T-helper 22 cell (primary cell): ENCODE measurements around the gene ARID1B.

Experiments used
- DNase-seq: peaks from one replicate; pipeline ENCODE4 v3.0.0-alpha.2; 2020; ENCODE audit warnings: low read depth

The ARID1B gene

DNA sequence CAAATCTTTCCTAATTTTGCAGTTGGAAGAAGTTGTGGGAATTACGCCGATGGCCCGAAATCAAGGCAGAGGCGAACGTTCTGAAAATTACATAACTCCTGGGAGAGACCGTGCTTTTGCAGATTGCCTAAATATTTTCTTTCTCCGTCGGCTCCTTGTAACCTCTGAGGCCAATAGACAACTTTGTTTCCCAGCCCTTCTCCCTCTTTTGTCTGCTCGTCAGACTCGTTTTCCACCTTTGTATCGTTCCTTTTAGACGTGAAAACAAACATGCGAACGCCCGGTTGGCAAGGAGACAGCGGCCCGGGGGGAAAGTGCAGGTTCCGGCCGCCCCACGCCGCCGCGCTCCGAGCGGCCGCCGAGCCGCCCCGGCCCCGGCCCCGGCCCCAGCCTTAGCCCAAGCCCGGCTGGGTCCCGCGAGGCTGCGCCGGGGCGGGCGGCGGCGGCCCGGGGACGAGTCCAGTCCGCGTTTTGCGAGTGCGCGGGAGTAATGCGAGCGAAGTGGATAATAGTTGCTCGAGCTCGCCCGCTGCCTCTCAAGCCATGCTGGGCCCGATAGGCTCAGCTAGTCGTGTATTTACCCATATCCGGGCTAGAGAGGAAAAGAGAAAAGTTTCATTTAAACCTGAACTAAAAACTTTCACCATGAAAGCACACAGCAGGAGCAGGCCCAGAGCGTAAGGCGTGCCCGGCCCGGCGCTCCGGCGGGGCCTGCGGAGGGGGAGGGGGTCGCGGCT lies at the start of gene ARID1B:
Gene ARID1B, plus strand, starts transcription at position 539 of the 737 bp plus-strand sequence. CDS start 303 bp downstream, outside the sequence.
- peak; percentile 74 for DNase-seq

DNA sequence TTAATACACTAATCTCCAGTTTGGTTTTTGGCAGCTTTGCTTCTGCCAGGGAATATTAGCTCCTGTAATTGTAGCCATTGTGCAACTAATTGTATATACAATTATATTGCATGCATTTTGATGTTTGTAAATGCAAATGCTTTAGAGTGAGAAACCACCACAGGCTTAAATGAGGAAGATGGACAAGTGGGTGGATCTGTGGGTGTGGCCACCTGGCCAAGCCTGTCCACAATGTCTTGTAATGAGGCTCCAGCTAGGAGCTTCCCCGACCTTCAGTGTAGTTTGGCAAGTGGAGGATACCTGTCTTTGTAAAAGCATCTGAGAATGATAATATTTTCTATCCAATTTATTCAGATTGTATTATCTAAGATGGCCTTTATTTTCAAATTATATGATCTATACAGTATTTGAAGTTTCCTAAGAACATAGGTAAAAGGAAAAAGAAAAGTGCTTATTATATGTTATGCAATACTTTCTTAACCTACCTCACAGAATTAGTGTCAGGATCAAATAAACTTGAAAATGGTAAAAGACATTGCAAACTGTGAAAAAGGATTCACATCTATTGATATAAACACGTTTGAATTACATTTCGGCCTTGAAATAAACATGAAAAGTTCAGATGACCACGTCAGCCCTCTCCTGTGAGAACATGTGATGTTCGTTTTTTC lies 49.3 kb upstream of the ARID1B start:
- DNase-seq, result no peak

DNA sequence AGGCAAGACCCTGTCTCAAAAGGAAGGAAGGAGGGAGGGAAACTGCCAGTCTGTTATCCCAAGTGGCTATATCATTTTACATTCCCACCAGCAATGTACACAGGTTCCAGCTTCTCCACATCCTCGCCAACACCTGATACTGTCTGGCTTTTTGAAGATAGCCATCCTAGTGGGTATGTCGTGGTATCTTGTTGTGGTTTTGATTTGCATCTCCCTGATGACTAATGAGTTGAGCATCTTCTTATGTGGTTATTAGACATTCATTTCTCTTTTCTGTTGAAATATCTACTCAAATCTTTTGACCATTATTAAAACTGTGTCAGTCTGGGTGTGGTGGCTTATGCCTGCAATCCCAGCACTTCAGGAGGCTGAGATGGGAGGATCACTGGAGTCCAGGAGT lies 47.9 kb upstream of the ARID1B start:
- DNase-seq, result no peak

DNA sequence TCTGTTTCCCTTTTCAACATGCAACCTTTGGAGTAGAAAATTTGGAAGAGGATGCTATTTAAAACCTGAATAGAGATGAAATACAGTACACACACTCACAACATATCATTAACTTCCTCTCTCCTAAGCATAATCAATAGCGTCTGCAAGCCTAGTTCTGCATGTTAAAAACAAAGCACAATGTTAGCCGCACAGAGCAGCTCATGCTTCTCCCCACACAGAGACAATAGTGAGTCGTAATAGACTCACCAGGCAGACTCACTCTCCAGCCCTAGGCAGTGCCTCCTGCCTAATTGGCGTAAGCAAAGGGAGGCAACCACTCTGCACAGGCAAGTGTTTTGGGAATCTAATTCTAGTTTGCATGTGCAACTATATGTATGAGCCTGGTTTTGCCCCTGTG lies 45.8 kb upstream of the ARID1B start:
- no peak for DNase-seq

DNA sequence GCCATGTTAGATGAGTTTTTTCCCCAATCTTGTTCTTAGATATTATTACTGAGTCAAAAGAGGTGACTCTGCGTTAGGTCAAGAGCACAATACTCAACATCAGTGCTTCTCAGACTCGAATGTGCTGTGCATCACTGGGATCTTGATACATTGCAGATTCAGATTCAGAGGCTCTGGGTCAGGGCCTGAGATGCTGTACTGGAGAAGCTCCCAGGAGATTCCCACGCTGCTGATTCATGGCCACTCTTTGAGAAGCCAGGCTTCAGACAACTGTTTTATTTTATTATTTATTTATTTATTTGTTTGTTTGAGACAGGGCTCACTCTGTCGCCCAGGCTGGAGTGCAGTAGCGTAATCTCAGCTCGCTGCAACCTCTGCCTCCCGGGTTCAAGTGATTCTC lies 41.4 kb upstream of the ARID1B start:
- DNase-seq, result no peak

DNA sequence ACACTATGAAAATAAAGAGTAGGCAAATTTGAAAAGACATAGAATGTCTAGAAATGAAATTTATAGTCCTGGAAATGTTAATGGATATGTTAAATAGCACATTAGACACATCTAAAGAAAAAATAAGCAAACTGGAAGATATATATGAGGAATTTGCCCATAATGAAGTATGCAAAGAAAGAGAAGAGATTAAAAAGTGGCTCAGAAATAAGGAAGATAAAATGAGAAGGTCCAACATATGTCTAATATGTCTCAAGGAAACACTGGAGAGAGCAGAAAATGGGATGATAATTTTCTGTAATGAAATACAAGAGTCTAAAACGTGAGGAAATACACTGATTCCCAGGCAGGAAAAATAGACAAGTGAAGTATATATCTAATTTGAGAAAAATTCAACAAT lies 36.6 kb upstream of the ARID1B start:
- no peak for DNase-seq

DNA sequence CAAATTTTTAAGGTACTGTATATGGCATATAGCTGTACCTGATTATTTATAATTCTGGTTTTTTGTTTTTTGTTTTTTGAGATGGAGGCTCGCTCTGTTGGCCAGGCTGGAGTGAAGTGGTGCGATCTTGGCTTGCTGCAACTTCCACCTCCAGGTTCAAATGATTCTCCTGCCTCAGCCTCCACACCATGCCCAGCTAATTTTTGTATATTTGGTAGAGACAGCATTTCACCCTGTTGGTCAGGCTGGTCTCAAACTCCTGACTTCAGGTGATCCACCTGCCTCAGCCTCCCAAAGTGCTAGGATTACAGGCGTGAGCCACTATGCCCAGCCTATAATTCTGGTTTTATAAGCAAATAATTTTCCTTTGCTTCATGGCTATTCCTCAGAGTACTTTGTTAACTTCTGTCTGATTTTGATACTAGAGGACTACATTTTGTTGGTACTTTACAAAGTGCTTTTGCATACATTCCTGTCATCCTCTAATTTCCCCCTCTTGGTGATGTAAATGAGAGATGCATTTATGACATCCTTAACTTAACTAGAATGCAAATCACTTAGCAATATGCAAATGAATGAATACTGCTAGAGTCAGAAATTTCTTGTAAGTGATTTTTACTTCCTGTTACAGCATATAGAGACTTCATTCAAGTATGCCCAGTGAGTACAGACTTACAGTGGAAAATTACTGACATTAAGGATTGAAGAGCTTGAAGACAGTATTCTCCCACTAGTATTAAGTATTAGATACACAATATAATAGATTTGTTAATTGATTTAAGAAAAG lies 35.7 kb upstream of the ARID1B start:
- no peak for DNase-seq

DNA sequence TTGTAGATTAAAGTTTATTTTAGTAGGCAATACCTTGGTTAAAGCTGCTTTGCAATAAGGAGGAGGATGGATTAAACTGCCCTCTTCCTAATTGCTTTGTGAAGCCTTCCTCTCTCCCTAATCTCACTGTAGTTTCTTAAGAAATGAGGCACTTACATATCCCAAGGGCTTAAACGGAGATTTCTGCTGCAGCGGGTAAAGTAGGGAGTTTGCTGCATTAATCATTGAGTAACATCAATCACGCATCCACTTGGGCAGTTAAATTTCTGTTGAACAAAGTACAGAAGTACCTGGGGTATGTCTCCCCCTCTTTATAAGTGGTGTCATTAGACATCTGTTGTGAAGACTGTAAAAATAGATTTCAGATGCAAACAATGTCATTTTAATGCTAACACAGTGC lies 29.5 kb upstream of the ARID1B start:
- no peak for DNase-seq

DNA sequence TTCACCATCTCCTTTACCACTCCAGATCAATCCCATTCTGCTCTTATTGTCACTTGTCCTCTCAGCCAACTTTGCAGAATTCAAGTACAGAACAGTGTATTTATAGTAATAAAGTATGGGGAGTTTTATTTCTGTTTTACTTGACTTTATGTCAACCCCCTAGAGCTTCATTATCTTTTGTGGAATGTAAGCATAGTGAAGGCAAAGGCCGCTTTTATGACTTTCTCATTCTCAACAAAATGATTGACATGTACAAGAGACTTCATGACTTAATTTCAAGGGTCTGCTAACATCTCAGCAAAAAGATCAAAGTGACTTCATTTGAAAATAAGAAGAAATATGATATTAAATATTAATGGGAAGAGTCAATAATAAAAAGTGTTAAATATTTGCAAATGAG lies 28.7 kb upstream of the ARID1B start:
- DNase-seq, result no peak

DNA sequence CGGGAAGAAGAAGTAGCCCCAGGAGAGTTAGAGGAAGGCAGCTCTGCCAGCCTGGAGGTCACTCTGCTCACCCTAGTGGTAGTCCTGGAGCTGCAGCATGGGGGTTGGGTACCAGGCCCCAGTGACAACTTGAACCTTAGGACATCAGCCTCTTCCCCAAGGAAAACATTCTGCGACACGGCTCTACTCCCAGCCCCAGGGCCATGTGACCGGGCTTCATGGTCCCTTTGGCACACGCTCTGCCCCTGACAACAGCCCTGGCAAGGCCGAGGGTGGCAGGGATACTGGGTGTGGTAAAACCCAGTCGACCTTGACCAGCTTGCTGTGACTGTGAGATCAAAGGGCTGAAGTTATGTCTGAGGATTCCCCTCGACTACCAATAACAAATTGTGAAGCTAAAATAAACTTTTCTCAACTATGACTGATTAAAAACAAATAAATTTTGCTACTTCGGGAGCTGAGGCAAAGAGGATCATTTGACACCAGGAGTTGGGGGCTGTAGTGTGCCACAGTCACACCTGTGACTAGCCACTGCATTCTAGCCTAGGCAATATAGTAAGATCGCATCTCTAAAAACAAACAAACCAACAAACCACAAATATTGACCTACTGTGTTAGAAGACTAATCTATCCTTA lies 24.4 kb upstream of the ARID1B start:
- DNase-seq, result no peak

DNA sequence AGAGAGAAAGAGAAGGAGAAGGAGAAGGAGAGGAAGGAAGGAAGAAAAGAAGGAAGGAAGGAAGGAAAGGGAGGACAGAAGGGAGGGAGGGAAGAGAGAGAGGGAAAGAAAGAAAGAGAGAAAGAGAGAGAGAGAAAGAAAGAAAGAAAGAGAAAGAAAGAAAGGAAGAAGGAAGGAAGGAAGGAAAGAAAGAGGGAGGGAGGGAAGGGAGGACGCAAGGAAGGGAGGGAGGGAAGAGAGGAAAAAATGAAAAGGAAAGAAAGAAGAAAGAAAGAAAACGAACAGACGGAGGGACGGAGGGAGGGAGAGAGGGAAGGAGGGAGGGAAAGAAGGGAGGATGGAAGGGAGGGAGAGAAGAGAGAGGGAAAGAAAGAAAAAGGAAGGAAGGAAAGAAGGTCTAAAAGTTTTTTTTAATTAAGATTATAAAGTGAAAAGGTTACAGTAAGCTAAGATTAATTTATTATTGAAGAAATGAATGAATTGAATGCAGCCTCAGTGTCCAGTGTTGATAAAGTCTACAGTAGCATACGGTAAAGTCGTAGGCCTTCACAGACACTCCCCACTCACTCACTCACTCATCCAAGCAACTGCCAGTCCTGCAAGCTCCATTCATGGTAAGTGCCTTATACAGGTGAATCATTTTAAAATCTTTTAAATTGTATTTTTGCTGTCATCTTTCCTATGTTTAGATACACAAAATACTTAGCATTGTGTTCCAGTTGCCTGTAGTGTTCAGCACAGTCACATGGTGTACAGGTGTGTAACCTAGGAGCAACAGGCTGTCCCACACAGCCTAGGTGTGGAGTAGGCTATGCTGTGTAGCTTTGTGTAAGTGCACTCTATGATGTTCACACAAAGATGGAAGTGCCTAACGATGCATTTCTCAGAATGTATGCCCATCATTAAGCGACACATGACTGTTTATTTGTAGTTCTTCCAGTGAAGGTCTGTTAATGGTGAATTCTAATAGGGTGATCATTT lies 20.3 kb upstream of the ARID1B start:
- no peak for DNase-seq

DNA sequence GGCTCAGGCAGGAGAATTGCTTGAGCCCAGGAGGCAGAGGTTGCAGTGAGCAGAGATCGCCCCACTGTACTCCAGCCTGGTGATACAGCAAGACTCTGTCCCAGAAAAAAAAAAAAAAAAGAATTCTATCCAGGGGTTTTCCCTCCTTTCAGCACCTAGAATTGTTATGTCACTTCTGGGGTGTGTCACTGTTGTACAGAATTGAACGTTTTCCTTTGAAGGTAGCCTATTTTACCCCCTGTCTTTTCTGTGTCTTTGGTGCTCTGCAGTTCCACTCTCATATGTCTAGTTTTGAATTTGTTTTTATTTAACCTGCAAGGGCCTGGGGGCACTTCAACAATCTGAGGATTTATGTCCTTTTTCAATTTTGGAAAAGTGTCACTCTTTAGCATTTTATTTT lies 19.3 kb upstream of the ARID1B start:
- no peak for DNase-seq

DNA sequence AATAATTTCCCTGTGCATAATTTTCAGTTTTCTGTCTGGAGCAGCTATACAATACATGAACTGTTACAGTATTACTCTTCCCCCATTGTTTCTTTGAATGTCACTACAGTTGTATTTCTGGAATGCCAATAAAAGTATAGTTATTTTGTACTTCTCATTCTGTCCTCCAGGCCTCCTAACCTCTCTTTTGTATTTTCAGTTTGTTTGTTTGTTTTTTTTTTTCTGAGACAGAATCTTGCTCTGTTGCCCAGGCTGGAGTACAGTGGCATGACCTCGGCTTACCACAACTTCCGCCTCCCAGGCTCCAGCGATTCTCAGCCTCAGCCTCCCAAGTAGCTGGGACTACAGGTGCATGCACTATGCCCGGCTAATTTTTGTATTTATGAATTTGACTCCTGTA lies 16.8 kb upstream of the ARID1B start:
- no peak for DNase-seq

DNA sequence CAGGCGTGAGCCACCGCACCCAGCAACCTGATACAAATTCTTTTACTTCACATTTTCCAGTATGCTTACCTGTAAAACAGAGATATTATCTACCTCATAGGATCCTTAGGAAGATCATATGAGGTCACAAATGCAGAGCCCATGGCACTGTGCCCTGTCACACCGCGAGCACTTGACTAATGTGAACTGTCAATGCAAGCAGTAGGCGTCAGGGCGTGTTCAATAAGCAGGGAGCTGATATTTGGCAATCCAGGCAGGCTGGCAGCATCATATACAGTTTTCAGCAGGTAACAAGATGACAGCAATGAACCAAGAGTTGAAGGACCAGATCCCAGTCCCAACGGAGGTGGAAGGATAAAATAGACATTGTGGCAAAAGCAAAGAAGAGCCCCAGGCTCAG lies 14.6 kb upstream of the ARID1B start:
- no peak for DNase-seq

DNA sequence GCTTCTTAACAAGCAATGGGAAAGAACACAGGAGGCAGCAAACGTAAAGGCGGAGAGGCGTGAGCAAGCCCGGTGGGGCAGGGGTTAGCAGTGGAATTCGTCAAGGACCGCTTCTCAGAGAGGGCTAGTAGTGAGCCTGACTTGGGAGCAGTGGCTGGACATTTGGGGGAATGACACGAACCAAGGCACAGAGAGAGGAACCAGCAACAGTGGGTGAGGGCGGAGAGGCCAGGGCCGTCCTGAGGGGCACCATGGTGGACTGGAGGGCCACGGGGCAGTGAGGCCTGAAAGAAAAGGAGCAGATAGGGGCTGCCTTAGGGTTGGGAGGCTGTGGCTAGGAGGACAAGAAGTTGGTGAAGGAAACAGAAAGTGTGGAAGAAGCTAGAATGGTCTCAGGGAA lies 12.1 kb upstream of the ARID1B start:
- DNase-seq, result no peak

DNA sequence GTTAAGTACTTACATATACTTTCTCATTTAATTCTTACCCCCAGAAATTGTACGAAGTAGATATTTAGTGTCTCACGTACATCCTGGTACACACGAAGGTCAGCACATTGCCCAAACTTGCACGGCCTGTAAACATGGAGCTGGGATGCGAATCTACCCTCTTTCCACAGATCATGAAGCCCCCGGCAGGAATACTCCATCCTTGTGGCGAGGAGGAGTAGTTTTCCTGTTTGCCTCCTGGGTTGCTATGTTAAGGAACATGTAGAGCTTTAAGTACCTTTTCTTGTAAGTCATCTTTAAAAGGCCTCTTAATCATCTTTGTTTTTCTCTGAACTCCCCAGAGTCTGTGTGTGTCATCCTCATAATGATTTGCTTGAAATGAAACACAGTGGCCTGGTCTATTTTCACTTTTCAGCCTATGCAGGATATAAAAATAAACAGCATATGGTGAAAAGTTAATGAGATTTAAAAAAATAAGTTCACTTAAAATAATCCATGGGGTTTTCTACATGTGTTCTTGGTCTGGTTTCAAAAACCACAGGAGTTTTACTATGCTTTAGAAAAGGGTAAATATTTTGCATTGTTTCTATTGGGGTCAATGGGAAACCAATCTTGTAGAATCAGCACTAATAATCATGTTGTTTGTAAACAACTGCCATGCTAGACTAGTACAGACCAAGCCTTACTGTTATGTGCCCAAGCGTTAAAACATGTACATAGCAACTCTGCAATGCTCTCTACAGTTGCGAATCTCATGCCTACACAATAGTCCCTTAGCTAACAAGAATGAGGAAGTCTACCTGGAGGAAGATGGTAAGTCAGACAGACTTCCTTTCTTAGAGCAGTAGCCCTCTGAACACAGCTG lies 9.3 kb upstream of the ARID1B start:
- DNase-seq, result no peak

DNA sequence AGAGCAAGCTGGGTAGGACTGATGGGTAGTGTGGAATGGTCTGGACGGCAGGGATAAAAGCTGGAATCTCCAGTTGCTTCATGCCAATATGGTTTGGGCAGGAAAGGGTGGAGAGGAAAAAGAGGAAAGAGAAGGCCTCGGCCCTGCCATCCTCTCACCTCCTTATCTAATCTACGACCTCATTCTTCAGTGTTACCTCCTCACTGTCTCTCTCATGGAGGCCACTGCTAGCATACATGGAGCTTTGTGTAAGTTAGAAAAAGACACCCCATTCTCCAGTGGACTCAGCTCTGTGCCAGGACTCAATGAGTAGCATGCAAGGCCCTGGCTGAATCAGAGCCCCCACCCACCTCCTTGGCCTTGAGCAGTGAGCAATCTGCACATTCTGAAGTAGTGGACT lies 6.1 kb upstream of the ARID1B start:
- DNase-seq, result no peak

DNA sequence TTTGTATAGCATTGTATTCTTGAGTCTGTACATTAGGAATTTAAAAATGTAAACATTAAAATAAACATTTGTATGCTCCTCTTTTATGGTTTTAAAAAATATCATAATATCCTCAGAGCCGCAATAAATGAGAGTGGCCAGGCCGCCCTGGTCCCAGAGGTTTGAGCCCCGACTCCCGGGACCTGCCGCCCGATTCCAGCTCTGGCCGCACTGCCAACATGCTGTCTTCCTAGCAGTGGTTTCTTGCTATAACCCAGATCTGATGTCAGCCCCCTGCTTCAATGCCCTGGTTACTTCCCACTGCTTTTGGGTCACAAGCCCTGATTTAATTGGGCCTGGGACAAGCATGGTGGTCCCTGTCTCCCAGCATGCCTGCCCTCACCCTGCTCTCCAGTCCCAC lies 5.4 kb upstream of the ARID1B start:
- DNase-seq, result no peak

DNA sequence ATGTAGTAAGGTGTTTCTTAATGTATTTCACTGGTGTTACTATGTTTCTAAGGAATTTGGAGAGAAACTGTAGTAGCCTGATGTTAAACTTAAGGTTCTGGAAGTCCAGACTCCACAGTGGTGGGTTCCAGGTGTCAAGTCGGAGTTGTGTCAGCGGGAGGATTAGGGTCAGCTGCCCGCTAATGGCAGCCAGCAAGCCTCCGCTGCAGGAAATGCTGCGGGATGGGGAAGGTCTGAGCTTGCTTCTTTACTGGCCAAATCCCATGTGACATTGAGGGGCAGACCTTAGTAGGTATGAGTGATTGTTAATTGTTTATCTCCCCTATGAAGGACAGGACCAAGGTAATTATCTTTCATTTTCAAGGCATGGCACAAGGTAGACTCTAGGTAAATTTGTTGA lies 3.7 kb upstream of the ARID1B start:
- no peak for DNase-seq
